Measurements from ENCODE around the gene ADGRG6.

DNA sequence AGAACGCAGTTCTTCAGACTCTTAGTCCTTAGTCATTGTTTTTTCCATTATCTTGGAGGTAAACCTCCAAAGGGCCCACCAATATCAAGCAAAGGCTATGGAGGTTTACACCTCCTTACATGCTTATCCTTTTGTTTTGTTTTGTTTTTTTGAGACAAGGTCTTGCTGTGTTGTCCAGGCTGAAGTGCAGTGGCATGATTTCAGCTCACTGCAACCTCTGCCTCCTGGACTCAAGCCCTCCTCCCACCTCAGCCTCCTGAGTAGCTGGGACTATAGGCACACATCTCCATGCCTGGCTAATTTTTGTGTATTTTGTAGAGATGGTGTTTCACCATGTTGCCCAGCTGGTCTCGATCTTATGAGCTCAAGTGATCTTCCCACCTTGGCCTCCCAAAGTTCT is 26.3 kb downstream of the ADGRG6 start:
- no peak for TF ChIP-seq POLR2A (IDR thresholded peaks at IDR 0.05)
- TF ChIP-seq, protein P1, sequence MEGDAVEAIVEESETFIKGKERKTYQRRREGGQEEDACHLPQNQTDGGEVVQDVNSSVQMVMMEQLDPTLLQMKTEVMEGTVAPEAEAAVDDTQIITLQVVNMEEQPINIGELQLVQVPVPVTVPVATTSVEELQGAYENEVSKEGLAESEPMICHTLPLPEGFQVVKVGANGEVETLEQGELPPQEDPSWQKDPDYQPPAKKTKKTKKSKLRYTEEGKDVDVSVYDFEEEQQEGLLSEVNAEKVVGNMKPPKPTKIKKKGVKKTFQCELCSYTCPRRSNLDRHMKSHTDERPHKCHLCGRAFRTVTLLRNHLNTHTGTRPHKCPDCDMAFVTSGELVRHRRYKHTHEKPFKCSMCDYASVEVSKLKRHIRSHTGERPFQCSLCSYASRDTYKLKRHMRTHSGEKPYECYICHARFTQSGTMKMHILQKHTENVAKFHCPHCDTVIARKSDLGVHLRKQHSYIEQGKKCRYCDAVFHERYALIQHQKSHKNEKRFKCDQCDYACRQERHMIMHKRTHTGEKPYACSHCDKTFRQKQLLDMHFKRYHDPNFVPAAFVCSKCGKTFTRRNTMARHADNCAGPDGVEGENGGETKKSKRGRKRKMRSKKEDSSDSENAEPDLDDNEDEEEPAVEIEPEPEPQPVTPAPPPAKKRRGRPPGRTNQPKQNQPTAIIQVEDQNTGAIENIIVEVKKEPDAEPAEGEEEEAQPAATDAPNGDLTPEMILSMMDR (IDR thresholded peaks at IDR 0.05) = no peak
- TF ChIP-seq POLR2AphosphoS5 (IDR thresholded peaks at IDR 0.05) = no peak
